Bronchial epithelial cell (primary cell): ENCODE measurements around the gene EVI5. TPM values are rescaled to one million over a fixed set of nuclear protein-coding genes. Genes with fewer than 3 reads are reported as not detected.

Experiments
- DNase-seq: peaks from one replicate; pipeline ENCODE4 v3.0.0-alpha.2; 2010; ENCODE audit warnings: low read depth
- FAIRE-seq: peaks from 2 replicates; lab custom pipeline; 2011; peaks lifted over from hg19 to GRCh38; lab: Jason Lieb, UNC
- H3K27me3 ChIP-seq: 2 replicates; pipeline ENCODE4 v1.5.1; 2011; ENCODE audit warnings: low read length; ENCODE audit not compliant: control insufficient read depth, insufficient read depth
- H3K36me3 ChIP-seq: 2 replicates; pipeline ENCODE4 v1.5.1; 2011; ENCODE audit warnings: low read length; ENCODE audit not compliant: control insufficient read depth, insufficient read depth
- H3K4me3 ChIP-seq: 2 replicates; pipeline ENCODE4 v1.5.1; 2011; ENCODE audit warnings: mild to moderate bottlenecking, low read depth, low read length, control low read depth
- total RNA-seq: library from RNA; depleted of rRNA; stranded (reverse); fragments of >200 nt; gene quantifications from 2 replicates; pipeline ENCODE4 v1.2.1, GENCODE V29; 2014
- TF ChIP-seq, protein P1 (sequence below): IDR thresholded peaks from 2 replicates; pipeline ENCODE4 v1.5.1; 2011; ENCODE audit warnings: mild to moderate bottlenecking, moderate library complexity, low read length, control low read depth, inconsistent platforms; ENCODE audit not compliant: insufficient read depth, severe bottlenecking

The EVI5 gene
- total RNA-seq, 1 donor from 2014 or later = 21.1 TPM

DNA sequence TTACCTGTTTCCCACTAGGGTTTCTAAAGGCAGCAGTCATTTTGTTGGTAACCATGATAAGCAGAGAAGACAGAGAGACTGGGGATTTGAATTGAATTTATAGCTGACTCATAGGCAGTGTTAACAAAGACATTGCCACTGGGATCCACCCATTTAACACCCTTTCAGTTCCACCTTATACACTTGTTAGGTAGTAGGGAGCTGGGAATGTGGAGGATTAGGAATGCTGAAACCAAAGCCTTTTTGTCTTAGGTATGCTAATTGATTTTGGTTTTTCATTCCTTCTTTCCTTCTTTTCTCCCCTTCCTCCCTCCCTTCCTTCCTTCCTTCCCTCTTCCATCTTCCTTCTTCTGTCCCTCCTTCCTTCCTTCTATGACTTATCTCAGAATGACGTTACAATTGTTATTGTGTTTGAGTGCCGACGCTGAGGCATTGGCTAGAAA is 7.5 kb upstream of the EVI5 start:
- Histone ChIP-seq H3K27me3 (no peaks in the 10 kb centered on the region), H3K36me3 (no peaks in the 10 kb centered on the region), H3K4me3 (no peak overlapping the region)
- peak; percentile 62 for DNase-seq
- TF ChIP-seq, protein P1, sequence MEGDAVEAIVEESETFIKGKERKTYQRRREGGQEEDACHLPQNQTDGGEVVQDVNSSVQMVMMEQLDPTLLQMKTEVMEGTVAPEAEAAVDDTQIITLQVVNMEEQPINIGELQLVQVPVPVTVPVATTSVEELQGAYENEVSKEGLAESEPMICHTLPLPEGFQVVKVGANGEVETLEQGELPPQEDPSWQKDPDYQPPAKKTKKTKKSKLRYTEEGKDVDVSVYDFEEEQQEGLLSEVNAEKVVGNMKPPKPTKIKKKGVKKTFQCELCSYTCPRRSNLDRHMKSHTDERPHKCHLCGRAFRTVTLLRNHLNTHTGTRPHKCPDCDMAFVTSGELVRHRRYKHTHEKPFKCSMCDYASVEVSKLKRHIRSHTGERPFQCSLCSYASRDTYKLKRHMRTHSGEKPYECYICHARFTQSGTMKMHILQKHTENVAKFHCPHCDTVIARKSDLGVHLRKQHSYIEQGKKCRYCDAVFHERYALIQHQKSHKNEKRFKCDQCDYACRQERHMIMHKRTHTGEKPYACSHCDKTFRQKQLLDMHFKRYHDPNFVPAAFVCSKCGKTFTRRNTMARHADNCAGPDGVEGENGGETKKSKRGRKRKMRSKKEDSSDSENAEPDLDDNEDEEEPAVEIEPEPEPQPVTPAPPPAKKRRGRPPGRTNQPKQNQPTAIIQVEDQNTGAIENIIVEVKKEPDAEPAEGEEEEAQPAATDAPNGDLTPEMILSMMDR = no peak
- no peak for FAIRE-seq

DNA sequence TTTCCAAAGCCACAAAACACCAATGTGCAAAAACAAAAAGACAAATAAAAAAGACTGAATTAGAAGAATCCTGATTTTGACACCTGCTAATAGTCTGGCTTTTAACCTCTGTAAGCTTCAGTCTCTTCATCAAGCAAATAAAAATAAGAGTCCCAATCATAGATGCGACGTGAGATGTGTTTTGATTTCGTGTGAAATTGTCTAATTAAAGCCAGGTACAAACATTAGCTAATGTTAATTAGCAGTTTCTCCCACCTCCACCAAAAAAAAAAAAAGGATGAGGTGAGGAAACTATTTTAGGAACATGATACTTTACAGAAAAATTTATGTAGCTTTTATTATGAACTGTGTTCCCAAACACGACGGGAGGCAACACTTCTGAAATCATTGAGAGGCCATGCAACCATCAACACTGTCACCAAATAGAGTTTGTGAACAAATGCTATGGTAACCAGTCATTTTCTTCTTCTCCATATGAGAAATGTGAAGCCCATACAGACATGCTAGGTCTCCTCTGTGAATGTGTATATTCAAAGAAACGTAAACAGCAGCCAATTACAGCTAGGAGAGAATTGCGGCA is 6.7 kb upstream of the EVI5 start:
- Histone ChIP-seq H3K36me3 (no peaks in the 10 kb centered on the region), H3K27me3 (no peaks in the 10 kb centered on the region), H3K4me3 (no peak overlapping the region)
- DNase-seq (no peak), FAIRE-seq (no peak)
- TF ChIP-seq, protein P1 = no peak

DNA sequence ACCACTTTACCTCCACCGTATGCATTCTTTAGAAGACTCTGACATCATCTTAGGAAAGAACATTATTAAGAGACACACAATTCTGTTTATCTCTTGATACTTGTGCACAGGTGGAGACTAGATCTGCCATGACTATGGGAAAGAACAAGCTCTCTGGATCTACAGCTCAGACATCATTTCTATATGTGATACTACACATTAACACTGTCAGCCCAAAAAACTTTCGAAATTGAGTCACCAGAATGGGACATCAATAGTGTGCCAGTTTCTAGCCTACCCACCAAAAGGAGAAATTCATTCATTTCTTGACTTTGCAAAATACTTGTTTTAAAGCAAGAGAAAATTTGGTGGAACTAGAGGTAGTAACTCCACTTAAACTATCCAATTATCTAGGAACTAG is 6.0 kb upstream of the EVI5 start:
- Histone ChIP-seq H3K4me3 (no peak overlapping the region), H3K36me3 (no peaks in the 10 kb centered on the region), H3K27me3 (no peaks in the 10 kb centered on the region)
- no peak for FAIRE-seq
- DNase-seq = no peak
- TF ChIP-seq, protein P1 = no peak

DNA sequence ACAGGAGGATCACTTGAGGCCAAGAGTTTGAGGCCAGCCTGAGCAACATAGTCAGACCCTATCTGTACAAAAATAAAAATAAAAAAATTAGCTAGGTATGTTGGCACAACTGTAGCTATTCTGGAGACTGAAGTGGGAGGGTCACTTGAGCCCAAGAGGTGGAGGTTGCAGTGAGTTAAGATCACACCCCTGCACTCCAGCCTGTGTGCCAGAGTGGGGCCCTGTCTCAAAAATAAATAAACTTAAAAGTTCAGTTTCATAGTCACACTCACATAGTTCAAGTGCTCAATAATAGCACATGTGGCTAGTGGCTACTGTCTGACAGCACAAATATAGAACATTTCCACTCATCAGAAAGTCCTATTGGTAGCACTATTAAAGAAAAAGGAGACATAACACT is 5.2 kb upstream of the EVI5 start:
- no peak for FAIRE-seq
- no peak overlapping the region for H3K4me3 ChIP-seq
- no peaks in the 10 kb centered on the region for H3K36me3 ChIP-seq
- TF ChIP-seq, protein P1 = no peak
- no peak for DNase-seq
- no peaks in the 10 kb centered on the region for H3K27me3 ChIP-seq

DNA sequence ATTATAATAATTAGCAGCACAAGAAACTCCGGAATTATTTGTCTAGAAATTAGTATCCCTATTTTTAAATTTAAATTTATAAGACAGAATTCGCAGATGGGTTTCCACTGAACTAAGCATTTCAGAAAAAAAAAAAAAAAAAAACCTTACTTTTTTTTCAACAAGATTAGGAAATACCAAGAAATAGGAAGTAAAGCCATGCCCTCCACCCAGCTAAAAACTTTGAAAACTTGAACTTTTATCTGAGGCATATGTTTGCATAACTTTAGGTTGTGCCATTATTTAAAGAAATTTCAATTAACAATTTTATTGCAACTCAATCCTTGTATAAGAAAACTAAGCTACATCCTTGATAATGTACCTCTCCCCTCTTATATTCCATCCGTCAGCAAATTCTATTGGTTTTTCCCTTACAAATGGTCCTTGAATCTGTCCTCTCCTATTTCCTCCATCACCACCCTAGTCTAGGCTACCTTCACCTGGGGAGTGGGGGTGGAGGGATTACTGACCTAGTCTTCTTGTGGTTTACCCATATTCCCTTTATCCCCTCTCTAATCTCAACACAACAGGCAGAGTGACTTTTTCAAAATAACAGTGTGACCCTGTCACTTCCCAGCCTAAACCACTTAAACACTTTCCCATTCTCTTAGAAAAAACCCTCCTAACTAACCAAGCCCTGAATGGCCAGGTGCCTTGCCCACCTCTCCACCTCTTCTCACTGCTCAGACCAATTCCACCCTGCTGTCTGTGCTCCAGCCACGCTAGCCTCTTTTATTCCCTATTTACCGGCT is 1.4 kb upstream of the EVI5 start:
- H3K4me3 ChIP-seq = no peak overlapping the region
- FAIRE-seq (no peak), DNase-seq (no peak)
- no peaks in the 10 kb centered on the region for H3K27me3 ChIP-seq
- TF ChIP-seq, protein P1 = no peak
- no peaks in the 10 kb centered on the region for H3K36me3 ChIP-seq
